ENCODE measurements around the gene KIF13A.
"Not testable (repeated sequence)": the region's sequence is repeated elsewhere in the genome, so short reads cannot be mapped to it uniquely, and the experiment has no call there.

KIF13A gene

GRCh38 chr6:17803409-17803808 is 184.0 kb downstream of the KIF13A start:
- DNase-seq = no peak
- Mint-ChIP-seq H3K27me3 (peaks cover 9 to 27% of the 10 kb centered on the region in 2 donors), H3K4me1 (ENCODE audit: low read depth in 2 of 2) (no peaks in the 10 kb centered on the region), H3K36me3 (ENCODE audit: insufficient read depth) (no peaks in the 10 kb centered on the region), H3K9me3 (no peaks in the 10 kb centered on the region), H3K27ac (no peak overlapping the region), H3K4me3 (no peak overlapping the region)
- ATAC-seq (replicated peaks) = no peak

- Mint-ChIP-seq H3K36me3 (ENCODE audit: insufficient read depth) (no peaks in the 10 kb centered on the region), H3K4me1 (ENCODE audit: low read depth in 2 of 2) (no peaks in the 10 kb centered on the region), H3K27ac (no peak overlapping the region), H3K27me3 (peaks cover 19 to 28% of the 10 kb centered on the region in 2 donors), H3K4me3 (no peak overlapping the region), H3K9me3 (no peaks in the 10 kb centered on the region)
- ATAC-seq (replicated peaks) (no peak), DNase-seq (no peak)
Observed at GRCh38 chr6:17798477-17799154, 188.8 kb downstream of the KIF13A start.

- Mint-ChIP-seq H3K9me3 (no peaks in the 10 kb centered on the region), H3K27me3 (peaks cover 13 to 24% of the 10 kb centered on the region in 2 donors), H3K36me3 (ENCODE audit: insufficient read depth) (no peaks in the 10 kb centered on the region), H3K4me1 (ENCODE audit: low read depth in 2 of 2) (no peaks in the 10 kb centered on the region), H3K4me3 (no peak overlapping the region), H3K27ac (no peak overlapping the region)
- ATAC-seq (replicated peaks) (no peak), DNase-seq (no peak)
Observed at GRCh38 chr6:17790489-17790888, 196.9 kb downstream of the KIF13A start.

GRCh38 chr6:17785094-17785787 is 202.2 kb downstream of the KIF13A start:
- Mint-ChIP-seq H3K27ac (no peak overlapping the region), H3K27me3 (peaks cover 17 to 20% of the 10 kb centered on the region in 2 donors), H3K9me3 (no peaks in the 10 kb centered on the region), H3K36me3 (ENCODE audit: insufficient read depth) (no peaks in the 10 kb centered on the region), H3K4me1 (ENCODE audit: low read depth in 2 of 2) (no peaks in the 10 kb centered on the region), H3K4me3 (no peak overlapping the region)
- DNase-seq (no peak), ATAC-seq (replicated peaks) (no peak)

GRCh38 chr6:17780061-17780460 is 207.4 kb downstream of the KIF13A start:
- peaks cover under 1 to 6% of the 10 kb centered on the region in 2 donors for H3K27me3 Mint-ChIP-seq
- no peak overlapping the region for H3K4me3 Mint-ChIP-seq
- H3K9me3 Mint-ChIP-seq = no peaks in the 10 kb centered on the region
- no peak overlapping the region for H3K27ac Mint-ChIP-seq
- no peak for ATAC-seq (replicated peaks)
- H3K36me3 Mint-ChIP-seq (ENCODE audit: insufficient read depth) = no peaks in the 10 kb centered on the region
- DNase-seq = no peak
- H3K4me1 Mint-ChIP-seq (ENCODE audit: low read depth in 2 of 2) = no peaks in the 10 kb centered on the region

GRCh38 chr6:17771609-17772008 is 215.8 kb downstream of the KIF13A start:
- Mint-ChIP-seq H3K4me1 (ENCODE audit: low read depth in 2 of 2) (no peaks in the 10 kb centered on the region), H3K27ac (no peak overlapping the region)
- DNase-seq = no peak

GRCh38 chr6:17768881-17769280 is 218.6 kb downstream of the KIF13A start:
- H3K9me3 Mint-ChIP-seq = no peaks in the 10 kb centered on the region
- no peaks in the 10 kb centered on the region for H3K4me1 Mint-ChIP-seq (ENCODE audit: low read depth in 2 of 2)
- H3K27ac Mint-ChIP-seq = no peak overlapping the region

More at GRCh38 chr6:17771609-17772008, 215.8 kb downstream of the KIF13A start:
- peaks cover 16 to 17% of the 10 kb centered on the region in 2 donors for H3K27me3 Mint-ChIP-seq
- H3K36me3 Mint-ChIP-seq (ENCODE audit: insufficient read depth) = peaks cover 2% of the 10 kb centered on the region
- no peaks in the 10 kb centered on the region for H3K9me3 Mint-ChIP-seq
- no peak for ATAC-seq (replicated peaks)
- H3K4me3 Mint-ChIP-seq = no peak overlapping the region

GRCh38 chr6:17768388-17768787 is 219.0 kb downstream of the KIF13A start:
- no peaks in the 10 kb centered on the region for H3K4me1 Mint-ChIP-seq (ENCODE audit: low read depth in 2 of 2)
- H3K27ac Mint-ChIP-seq = no peak overlapping the region
- no peak overlapping the region for H3K4me3 Mint-ChIP-seq
- ATAC-seq (replicated peaks) (no peak), DNase-seq (no peak)
- peaks cover 2% of the 10 kb centered on the region for H3K36me3 Mint-ChIP-seq (ENCODE audit: insufficient read depth)
- H3K27me3 Mint-ChIP-seq = peaks cover 26 to 33% of the 10 kb centered on the region in 2 donors
- no peaks in the 10 kb centered on the region for H3K9me3 Mint-ChIP-seq

More at GRCh38 chr6:17768881-17769280, 218.6 kb downstream of the KIF13A start:
- no peak overlapping the region for H3K4me3 Mint-ChIP-seq
- DNase-seq (no peak), ATAC-seq (replicated peaks) (no peak)
- peaks cover 26 to 33% of the 10 kb centered on the region in 2 donors for H3K27me3 Mint-ChIP-seq
- peaks cover 2% of the 10 kb centered on the region for H3K36me3 Mint-ChIP-seq (ENCODE audit: insufficient read depth)

GRCh38 chr6:17762651-17763050 is 224.8 kb downstream of the KIF13A start:
- ATAC-seq (replicated peaks) (no peak), DNase-seq (no peak)
- Mint-ChIP-seq H3K36me3 (ENCODE audit: insufficient read depth) (no peaks in the 10 kb centered on the region), H3K27ac (no peak overlapping the region), H3K4me3 (no peak overlapping the region), H3K27me3 (peaks cover 16% of the 10 kb centered on the region in 2 donors), H3K9me3 (no peaks in the 10 kb centered on the region), H3K4me1 (ENCODE audit: low read depth in 2 of 2) (peaks cover 0 to 2% of the 10 kb centered on the region in 2 donors)

GRCh38 chr6:17758119-17758518 is 229.3 kb downstream of the KIF13A start:
- H3K4me1 Mint-ChIP-seq (ENCODE audit: low read depth in 2 of 2) = peaks cover 0 to 2% of the 10 kb centered on the region in 2 donors
- ATAC-seq (replicated peaks) (no peak), DNase-seq (no peak)
- H3K4me3 Mint-ChIP-seq = no peak overlapping the region
- peaks cover 9 to 13% of the 10 kb centered on the region in 2 donors for H3K27me3 Mint-ChIP-seq
- H3K9me3 Mint-ChIP-seq = no peaks in the 10 kb centered on the region
- H3K36me3 Mint-ChIP-seq (ENCODE audit: insufficient read depth) = no peaks in the 10 kb centered on the region
- H3K27ac Mint-ChIP-seq = no peak overlapping the region

- DNase-seq (no peak), ATAC-seq (replicated peaks) (no peak)
- peaks cover 9 to 10% of the 10 kb centered on the region in 2 donors for H3K27me3 Mint-ChIP-seq
- peaks cover 0 to 2% of the 10 kb centered on the region in 2 donors for H3K4me1 Mint-ChIP-seq (ENCODE audit: low read depth in 2 of 2)
- no peak overlapping the region for H3K27ac Mint-ChIP-seq
- no peak overlapping the region for H3K4me3 Mint-ChIP-seq
- H3K9me3 Mint-ChIP-seq = no peaks in the 10 kb centered on the region
- H3K36me3 Mint-ChIP-seq (ENCODE audit: insufficient read depth) = no peaks in the 10 kb centered on the region
Observed at GRCh38 chr6:17754254-17754653, 233.2 kb downstream of the KIF13A start.

GRCh38 chr6:17745324-17745723 is 242.1 kb downstream of the KIF13A start:
- not testable (repeated sequence) for H3K4me3 Mint-ChIP-seq; H3K27ac Mint-ChIP-seq; H3K36me3 Mint-ChIP-seq (ENCODE audit: insufficient read depth); H3K9me3 Mint-ChIP-seq; H3K27me3 Mint-ChIP-seq; ATAC-seq (replicated peaks); DNase-seq; H3K4me1 Mint-ChIP-seq (ENCODE audit: low read depth in 2 of 2)

- not testable (repeated sequence) for H3K9me3 Mint-ChIP-seq; H3K36me3 Mint-ChIP-seq (ENCODE audit: insufficient read depth); DNase-seq; H3K4me1 Mint-ChIP-seq (ENCODE audit: low read depth in 2 of 2); ATAC-seq (replicated peaks); H3K27ac Mint-ChIP-seq; H3K4me3 Mint-ChIP-seq
- peaks cover 0 to 10% of the 10 kb centered on the region in 2 donors for H3K27me3 Mint-ChIP-seq
Observed at GRCh38 chr6:17744757-17745308, 242.6 kb downstream of the KIF13A start.

All from effector memory CD8-positive, alpha-beta T cell (primary cell).